Activated CD8-positive, alpha-beta memory T cell treated with anti-CD3 and anti-CD28 coated beads for 24 hours (primary cell): Measurements from ENCODE around the gene ADAMTS14.

Experiments used
- DNase-seq: peaks from one replicate; pipeline ENCODE4 v3.0.0-alpha.2; 2020

The ADAMTS14 gene

DNA sequence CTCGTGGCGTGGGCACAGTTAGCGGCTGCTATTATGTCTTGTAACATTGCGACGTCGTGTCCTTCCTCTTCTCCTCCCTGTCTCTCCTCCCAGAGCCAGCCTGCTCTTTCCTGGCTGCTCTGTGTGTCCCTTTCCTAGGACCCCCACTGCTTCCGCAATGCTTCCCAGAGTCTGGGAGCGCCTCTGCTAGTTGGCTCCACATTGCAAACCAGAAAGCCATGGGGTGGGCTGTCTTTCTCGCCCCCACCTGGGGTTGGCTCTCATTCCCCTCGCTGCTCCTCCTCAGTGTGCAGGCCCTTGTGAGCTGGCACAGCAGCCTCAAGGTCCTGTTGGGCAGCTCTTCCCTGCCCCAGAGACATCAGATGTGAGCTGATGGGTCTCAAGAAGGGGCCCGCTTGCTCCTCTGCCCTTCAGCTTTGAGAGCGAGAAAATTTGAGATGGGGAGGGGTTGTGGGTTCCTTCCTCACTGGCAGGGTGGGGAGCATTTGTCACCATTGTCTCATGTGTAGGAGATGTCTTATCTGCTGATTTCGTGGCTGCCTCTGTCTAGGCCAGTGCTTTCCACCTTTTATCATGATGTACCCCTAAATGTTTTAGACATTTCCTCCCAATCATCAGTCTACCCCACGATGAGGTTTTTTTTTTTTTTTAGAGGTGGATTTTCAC is 3.3 kb downstream of the ADAMTS14 start:
- no peak for DNase-seq

GRCh38 chr10:70676511-70676910 is 4.2 kb downstream of the ADAMTS14 start:
- no peak for DNase-seq

DNA sequence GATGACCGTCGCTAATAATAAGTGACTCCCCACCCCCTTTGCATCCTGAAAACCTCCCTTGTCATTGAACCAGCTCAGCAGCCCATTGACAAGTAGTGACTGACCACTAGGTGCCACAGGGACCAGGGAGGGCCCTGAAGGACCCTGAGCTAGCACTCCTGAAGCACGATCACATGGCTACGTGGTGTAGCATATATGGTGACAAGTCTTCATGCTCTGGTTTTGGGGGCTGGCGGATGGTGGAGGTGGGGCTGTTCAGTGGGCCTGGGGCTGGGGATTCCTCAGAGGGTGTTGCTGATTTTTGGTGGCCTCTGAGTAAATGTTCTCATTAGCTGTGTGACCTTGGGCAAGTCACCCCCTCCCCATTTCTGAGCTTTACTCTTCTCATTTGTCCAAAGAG is 4.7 kb downstream of the ADAMTS14 start:
- no peak for DNase-seq

- DNase-seq = no peak
Measured at GRCh38 chr10:70677620-70678249, 5.4 kb downstream of the ADAMTS14 start.

GRCh38 chr10:70678250-70678635 is 5.9 kb downstream of the ADAMTS14 start:
- DNase-seq = no peak

GRCh38 chr10:70678757-70679489 is 6.6 kb downstream of the ADAMTS14 start:
- DNase-seq = no peak

GRCh38 chr10:70679498-70679897 is 7.2 kb downstream of the ADAMTS14 start:
- DNase-seq = no peak

GRCh38 chr10:70680899-70681730 is 8.8 kb downstream of the ADAMTS14 start:
- DNase-seq = no peak

DNA sequence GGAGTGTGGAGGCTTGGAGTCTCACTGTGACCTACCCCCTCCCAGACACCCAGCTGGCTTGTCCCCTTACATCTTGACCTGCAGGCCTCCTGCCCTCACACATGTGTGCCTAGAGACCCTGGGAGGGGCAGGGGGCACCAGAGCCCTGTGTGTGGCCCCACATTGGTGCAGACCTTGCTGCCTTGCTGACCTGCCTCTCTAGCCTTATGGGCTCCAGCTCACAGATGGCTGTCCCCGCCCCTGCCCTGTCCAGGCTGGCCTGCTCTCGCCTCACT is 9.4 kb downstream of the ADAMTS14 start:
- DNase-seq = no peak

GRCh38 chr10:70682920-70683600 is 10.8 kb downstream of the ADAMTS14 start:
- DNase-seq = no peak

- no peak for DNase-seq
Measured at GRCh38 chr10:70683601-70683934, 11.3 kb downstream of the ADAMTS14 start.

- DNase-seq = no peak
Measured at GRCh38 chr10:70683940-70684339, 11.6 kb downstream of the ADAMTS14 start.

DNA sequence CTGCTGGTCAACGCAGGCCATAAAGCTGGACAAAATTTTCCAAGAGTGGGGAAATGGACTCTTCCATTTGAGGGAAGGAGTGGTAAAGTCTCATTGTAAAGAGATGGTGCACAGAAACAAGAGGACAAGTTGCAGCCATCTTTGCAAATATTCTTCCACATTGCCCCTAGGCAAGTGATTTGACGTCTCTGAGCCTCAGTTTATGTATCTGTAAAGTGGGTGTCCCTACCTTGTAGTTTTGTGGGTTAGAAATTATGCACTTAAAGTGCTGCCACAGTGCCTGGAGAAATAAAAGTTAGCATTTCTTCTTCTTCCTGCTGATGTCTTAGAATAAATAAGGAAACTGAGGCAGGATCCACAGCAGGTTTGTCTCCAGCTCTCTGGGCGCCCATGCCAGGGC is 12.1 kb downstream of the ADAMTS14 start:
- DNase-seq = no peak

- no peak for DNase-seq
Measured at GRCh38 chr10:70684839-70685454, 12.6 kb downstream of the ADAMTS14 start.

- DNase-seq = no peak
Measured at GRCh38 chr10:70685455-70685911, 13.2 kb downstream of the ADAMTS14 start.

- no peak for DNase-seq
Measured at GRCh38 chr10:70688828-70689227, 16.5 kb downstream of the ADAMTS14 start.

DNA sequence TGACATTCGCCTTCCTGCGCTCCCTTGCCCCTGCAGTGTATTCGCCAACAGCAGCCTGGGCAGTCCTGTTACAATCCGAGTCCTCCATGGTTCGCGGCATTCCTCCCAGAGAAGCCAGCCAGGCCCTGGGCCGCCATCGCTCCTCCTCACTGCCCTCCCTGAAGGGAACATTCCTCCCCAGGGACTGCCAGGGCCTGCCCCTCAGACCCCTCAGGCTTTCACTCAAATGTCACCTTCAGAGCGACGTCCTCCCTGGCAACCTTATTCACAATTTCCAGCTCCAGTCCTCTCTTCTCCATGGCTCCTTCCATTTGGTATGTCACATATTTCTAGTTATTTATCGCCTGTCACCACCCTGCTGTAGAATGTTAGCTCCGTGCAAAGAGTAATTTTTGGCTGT is 17.4 kb downstream of the ADAMTS14 start:
- DNase-seq = no peak

DNA sequence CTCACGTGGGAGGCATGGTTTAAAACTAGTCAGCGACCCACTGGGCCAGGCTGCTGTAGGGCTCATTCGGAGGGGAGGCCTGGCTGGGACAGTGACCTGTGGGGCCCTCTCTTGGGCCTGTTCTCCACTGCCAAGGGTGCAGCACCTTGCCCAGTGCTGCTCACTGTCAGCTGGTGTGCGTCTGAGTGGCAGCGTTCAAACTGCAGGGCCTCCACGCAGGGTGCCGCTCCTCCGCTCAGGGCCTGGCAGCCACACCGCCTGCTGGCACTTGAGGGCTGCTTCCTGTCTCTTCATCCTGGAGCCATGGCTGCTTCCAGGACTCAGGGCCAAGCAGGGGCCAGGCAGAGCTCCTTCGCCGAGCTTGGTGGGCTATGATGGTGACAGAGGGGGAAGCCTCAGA is 18.3 kb downstream of the ADAMTS14 start:
- no peak for DNase-seq

DNA sequence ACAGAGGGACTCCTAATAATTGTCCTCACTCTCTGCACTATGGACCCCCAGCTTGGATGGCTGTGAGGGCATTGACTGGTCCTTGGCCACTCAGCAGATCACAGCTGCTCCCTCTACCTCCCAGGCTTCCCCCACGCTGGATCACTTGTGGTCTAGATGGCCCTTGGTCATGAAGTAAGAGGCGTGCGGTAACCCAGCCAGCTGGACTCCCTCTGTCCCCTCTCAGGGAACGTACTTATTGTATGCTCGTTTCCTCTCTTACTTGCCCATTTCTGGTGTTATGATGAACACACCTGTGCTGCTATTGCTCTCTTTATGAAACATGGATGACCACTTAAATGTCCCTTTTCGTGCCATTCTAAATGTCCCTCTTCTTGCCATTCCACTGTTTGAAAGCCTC is 19.3 kb downstream of the ADAMTS14 start:
- no peak for DNase-seq

GRCh38 chr10:70692043-70692603 is 19.8 kb downstream of the ADAMTS14 start:
- no peak for DNase-seq

DNA sequence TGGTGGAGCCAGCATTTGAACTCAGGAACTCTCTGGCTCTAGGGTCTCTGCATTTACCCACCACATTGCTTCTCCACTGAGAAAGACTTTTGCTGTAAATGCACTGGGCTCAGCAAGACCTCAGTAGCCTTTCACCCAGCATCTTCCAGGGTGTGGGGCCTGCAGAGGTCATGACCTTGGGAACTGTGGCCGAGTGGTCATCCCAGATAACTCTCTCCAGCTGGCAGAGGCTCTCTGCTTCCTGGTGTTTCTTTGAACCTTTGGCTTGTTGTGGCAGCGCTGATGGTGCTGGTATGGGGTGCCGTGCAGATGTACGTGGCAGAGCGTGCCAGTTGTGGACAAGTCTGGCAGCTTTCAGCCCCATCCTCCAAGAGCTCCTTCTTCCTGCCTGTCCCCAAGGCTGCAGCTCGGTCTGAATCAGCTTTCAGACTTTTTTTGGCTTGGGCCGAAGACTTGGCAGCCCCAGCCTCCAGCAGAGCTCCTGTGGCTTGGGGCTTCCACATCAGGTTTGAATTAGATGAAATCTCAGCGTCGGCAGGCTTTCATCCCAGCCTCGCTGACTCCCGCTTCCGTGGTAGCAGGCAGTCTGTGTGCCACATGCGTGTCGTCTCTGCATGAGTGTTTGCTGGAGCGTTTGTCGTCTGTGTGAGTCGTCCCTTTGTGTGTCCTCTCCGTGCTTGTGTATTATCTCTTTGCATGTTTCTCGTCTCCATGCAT is 21.5 kb downstream of the ADAMTS14 start:
- no peak for DNase-seq
